Fibroblast of mammary gland (primary cell): ENCODE data around the gene RALGAPB.

Experiments used
- DNase-seq: peaks from one replicate; pipeline ENCODE4 v3.0.0-alpha.2; 2010; ENCODE audit warnings: low read depth
- H3K4me3 ChIP-seq: 2 replicates; pipeline ENCODE4 v1.5.1; 2011; ENCODE audit warnings: low read depth, mild to moderate bottlenecking, low read length, moderate library complexity; ENCODE audit not compliant: control insufficient read depth
- TF ChIP-seq, protein P1 (sequence below): conservative IDR thresholded peaks from 2 replicates; pipeline ENCODE4 v1.5.1; 2011; ENCODE audit warnings: low read depth, low read length, inconsistent platforms; ENCODE audit not compliant: control insufficient read depth, insufficient read depth

RALGAPB gene

DNA sequence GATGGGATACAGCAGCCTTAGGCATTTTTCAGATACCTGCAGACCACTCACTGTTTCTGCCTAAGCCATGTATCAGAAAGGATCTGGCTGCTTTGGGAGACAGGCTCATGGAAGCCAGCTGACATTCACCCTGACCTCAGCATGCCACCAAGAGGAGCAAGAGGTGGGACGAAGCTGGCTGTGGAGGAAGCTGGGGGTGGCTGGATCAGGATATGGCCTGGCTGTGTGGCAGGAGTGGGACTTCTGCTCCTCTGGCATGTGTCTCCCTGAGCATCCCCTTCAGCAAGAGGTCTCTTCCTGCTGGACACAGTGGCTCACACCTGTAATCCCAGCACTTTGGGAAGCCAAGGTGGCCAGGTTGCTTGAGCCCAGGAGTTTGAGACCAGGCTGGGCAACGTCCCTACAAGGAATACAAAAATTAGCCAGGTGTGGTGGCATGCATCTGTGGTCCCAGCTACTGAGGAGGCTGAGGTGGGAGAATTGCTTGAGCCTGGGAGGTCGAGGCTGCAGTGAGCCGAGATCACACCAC lies 109.3 kb downstream of the RALGAPB start:
- TF ChIP-seq, protein P1, sequence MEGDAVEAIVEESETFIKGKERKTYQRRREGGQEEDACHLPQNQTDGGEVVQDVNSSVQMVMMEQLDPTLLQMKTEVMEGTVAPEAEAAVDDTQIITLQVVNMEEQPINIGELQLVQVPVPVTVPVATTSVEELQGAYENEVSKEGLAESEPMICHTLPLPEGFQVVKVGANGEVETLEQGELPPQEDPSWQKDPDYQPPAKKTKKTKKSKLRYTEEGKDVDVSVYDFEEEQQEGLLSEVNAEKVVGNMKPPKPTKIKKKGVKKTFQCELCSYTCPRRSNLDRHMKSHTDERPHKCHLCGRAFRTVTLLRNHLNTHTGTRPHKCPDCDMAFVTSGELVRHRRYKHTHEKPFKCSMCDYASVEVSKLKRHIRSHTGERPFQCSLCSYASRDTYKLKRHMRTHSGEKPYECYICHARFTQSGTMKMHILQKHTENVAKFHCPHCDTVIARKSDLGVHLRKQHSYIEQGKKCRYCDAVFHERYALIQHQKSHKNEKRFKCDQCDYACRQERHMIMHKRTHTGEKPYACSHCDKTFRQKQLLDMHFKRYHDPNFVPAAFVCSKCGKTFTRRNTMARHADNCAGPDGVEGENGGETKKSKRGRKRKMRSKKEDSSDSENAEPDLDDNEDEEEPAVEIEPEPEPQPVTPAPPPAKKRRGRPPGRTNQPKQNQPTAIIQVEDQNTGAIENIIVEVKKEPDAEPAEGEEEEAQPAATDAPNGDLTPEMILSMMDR: no peak
- H3K4me3 ChIP-seq: no peak overlapping the region
- DNase-seq: no peak

DNA sequence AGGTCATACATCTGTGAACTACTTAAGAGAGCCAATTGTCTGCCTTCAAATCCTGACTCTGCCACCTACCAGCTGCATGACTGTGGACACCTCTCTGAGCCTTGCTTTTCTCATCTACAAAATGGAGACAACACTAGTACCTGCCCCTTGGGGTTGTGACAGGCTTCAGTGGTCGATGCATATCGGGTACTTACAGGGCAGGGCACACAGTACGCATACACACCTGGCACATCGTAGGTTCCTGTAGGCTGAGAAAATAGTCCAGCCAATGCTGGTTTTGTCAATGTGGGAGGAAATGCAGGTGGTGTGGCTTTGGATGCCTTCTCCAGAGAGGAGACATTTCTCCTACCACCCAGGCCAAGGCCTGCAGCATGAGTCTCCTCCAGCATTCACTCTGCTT lies 110.7 kb downstream of the RALGAPB start:
- no peak for DNase-seq
- H3K4me3 ChIP-seq: no peak overlapping the region

DNA sequence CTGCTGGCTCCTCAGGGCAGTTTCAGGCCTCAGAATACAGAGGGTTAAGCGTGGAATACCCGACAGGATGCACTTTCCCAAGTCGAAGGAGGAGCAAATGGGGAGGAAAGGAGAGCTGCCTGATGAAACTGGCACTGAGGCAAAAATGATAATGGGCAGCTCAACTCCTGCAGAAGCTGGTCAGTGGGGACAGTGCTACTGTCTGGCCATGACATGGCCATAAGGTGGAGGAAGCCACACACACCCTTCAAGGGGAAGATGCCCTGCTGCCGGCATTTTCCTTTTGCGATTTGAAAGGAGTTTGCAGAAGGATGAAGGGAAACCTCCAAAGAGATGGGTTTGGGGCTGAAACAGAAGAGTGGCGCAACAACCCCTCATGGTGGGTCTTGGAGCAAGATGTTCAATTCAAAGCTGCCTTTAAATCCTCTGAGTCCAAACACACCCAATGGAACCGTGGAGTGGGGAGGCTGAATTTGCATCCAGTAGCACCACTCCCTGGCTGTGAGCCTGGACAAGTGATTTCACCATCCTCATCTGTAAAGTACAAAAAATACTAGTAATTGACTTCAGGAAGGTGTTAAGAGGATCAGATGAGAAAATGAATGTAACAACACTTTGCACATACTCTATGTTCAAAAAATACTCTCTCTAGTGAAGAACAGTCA lies 111.6 kb downstream of the RALGAPB start:
- DNase-seq: no peak
- H3K4me3 ChIP-seq: no peak overlapping the region
- TF ChIP-seq, protein P1: no peak

More for the DNA sequence above, 110.7 kb downstream of the RALGAPB start:
- TF ChIP-seq, protein P1: no peak

DNA sequence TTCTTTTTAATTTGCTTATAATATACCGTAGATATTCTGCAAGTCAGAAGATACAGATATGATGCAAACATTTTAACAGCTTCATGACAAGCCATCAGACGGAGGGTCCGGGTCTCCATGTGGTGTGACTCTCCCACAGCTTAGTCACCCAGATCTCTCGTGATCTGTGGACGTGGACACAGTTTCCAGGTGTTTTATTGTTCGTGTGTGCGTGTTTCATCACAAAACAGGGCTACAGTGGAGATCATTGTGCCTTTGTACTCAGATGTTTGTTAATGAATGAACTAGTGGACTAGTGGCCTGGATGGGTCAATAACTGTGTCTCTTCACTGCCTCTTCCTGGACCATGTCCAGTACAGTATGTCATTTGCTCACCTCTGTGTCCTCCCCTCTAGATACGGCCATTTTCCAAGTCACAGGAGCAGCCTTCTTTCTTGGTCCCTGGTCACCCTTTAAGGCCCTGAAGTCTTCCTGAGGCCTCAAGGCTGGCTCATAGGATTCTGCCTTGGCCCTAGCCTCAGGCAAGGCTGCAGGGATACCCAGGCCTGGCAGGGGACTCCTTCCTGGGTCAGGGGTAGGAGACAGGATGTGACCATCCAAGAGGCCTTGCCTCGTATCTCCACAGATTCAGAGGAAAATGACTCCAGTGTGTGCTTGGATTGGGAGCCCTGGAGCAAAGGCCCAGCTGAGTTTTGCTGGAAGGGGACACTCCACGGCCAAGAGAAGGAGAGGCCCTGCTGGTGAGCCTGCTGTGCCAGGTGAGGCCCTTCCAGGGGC lies 112.9 kb downstream of the RALGAPB start:
- DNase-seq: no peak
- TF ChIP-seq, protein P1: no peak
- H3K4me3 ChIP-seq: no peak overlapping the region

DNA sequence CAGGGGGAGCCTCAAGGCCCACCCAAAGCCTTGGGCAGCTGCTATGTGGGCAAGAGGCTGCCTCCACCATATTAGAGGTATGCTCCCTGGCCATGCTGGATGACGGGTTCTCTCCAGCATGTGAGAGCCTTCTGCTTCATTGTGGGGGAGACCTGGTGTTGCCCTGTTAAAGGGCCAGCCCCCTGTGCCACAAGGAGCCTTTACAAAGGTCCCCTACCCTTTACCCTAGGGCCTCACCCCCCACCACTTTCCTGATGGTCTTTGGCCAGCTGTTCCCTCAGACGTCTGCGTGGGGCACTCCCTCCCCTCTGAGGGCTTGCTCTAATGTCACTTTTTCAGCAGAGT lies 113.5 kb downstream of the RALGAPB start:
- no peak overlapping the region for H3K4me3 ChIP-seq
- DNase-seq: no peak
- TF ChIP-seq, protein P1: no peak

DNA sequence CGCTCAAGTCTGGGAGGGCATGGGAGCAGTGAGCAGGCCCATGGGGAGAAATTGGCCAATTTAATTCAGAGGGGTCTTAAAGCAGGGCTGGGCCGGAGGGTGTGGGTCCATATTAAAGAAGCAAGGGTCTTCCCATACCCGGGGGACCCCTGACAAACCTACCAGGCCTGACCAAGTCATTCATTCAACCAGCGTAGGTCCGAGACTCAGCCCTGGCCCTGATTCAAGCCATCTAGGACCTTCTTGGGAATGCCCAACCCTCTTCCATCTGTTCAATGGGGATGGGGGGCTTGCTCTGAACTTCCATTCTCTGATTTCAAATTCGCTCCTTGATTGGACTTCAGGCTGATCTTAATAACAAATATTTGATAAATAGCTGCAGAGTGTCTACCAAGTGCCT lies 115.7 kb downstream of the RALGAPB start:
- TF ChIP-seq, protein P1: no peak
- no peak overlapping the region for H3K4me3 ChIP-seq
- DNase-seq: no peak
